Measurements from ENCODE around the gene LARGE1.

DNA sequence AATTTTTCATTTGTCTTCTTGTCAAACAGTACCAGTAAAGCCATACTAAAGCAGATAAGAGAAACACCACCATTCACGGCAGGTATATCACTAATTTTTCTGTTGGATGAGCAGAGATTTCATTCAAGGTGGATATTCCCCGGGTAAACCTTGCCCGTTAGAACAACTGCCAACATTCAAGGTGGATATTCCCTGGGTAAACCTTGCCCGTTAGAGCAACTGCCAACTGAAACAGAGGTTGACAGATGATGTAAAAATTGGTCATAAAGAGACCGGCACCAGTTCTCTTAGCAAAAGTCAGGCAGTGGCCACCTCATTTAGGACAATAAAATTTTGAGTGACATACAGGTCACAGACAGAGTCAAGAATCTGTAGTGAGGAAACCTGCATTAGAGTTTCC lies 438.7 kb downstream of the LARGE1 start:
- TF ChIP-seq, protein P1, sequence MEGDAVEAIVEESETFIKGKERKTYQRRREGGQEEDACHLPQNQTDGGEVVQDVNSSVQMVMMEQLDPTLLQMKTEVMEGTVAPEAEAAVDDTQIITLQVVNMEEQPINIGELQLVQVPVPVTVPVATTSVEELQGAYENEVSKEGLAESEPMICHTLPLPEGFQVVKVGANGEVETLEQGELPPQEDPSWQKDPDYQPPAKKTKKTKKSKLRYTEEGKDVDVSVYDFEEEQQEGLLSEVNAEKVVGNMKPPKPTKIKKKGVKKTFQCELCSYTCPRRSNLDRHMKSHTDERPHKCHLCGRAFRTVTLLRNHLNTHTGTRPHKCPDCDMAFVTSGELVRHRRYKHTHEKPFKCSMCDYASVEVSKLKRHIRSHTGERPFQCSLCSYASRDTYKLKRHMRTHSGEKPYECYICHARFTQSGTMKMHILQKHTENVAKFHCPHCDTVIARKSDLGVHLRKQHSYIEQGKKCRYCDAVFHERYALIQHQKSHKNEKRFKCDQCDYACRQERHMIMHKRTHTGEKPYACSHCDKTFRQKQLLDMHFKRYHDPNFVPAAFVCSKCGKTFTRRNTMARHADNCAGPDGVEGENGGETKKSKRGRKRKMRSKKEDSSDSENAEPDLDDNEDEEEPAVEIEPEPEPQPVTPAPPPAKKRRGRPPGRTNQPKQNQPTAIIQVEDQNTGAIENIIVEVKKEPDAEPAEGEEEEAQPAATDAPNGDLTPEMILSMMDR (IDR thresholded peaks at IDR 0.05) = no peak
- TF ChIP-seq POLR2AphosphoS5 (IDR thresholded peaks at IDR 0.05; ENCODE audit: low read depth, low read length) (no peak), TCF7L2 (IDR thresholded peaks at IDR 0.05; ENCODE audit: low read depth, low read length) (no peak)
- TF ChIP-seq, protein P2, sequence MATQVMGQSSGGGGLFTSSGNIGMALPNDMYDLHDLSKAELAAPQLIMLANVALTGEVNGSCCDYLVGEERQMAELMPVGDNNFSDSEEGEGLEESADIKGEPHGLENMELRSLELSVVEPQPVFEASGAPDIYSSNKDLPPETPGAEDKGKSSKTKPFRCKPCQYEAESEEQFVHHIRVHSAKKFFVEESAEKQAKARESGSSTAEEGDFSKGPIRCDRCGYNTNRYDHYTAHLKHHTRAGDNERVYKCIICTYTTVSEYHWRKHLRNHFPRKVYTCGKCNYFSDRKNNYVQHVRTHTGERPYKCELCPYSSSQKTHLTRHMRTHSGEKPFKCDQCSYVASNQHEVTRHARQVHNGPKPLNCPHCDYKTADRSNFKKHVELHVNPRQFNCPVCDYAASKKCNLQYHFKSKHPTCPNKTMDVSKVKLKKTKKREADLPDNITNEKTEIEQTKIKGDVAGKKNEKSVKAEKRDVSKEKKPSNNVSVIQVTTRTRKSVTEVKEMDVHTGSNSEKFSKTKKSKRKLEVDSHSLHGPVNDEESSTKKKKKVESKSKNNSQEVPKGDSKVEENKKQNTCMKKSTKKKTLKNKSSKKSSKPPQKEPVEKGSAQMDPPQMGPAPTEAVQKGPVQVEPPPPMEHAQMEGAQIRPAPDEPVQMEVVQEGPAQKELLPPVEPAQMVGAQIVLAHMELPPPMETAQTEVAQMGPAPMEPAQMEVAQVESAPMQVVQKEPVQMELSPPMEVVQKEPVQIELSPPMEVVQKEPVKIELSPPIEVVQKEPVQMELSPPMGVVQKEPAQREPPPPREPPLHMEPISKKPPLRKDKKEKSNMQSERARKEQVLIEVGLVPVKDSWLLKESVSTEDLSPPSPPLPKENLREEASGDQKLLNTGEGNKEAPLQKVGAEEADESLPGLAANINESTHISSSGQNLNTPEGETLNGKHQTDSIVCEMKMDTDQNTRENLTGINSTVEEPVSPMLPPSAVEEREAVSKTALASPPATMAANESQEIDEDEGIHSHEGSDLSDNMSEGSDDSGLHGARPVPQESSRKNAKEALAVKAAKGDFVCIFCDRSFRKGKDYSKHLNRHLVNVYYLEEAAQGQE (IDR thresholded peaks at IDR 0.05; ENCODE audit: insufficient read depth in 1 of 2, low read depth in 2 of 2, low read length in 1 of 2) = no peak

Data from Panc1 (cell line).